HG03060 (cell line): ENCODE data around the gene TMC8.
A peak's percentile ranks its signal among the peaks of the same experiment; 100 is the strongest.
"Not testable (repeated sequence)": the region's sequence is repeated elsewhere in the genome, so short reads cannot be mapped to it uniquely, and the experiment has no call there.

Experiments used
- ATAC-seq: cut with Tn5 transposase; IDR thresholded peaks from one replicate; pipeline ENCODE4 v1.9.1; 2021; ENCODE audit warnings: low read depth, moderate number of reproducible peaks; ENCODE audit not compliant: unreplicated experiment

Gene TMC8

DNA sequence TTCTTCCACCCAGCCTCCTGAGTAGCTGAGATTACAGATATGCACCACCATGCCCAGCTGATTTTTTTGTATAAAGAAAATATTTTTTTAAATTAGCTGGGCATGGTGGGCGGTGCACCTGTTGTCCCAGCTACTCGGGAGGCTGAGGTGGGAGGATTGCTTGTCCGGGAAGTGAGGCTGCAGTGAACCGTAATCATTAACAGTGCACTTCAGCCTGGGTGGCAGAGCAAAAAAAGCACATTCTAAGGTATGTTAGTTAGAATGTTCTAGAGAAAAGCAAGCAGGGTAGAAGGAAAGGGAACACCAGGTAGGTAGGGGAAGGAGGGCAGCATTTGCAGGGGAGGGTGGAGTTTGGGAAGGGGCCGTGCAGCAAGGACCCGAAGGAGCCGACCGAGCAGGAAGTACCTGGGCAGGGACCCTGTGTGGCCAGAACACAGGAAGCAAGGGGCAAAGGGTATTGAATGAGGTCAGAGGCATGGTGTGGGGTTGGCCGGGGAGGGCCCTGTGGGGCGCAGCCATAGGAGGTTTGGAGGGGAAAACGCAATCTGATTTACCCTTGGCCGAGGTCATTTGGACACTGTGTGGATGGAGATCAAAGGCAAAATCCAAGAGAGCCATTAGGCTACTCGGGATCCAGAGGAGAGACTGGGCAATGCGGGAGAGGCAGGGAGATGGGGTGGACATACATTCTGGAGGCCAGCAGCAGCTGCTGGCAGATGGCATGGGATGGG is 17.9 kb downstream of the TMC8 start:
- no peak for ATAC-seq

DNA sequence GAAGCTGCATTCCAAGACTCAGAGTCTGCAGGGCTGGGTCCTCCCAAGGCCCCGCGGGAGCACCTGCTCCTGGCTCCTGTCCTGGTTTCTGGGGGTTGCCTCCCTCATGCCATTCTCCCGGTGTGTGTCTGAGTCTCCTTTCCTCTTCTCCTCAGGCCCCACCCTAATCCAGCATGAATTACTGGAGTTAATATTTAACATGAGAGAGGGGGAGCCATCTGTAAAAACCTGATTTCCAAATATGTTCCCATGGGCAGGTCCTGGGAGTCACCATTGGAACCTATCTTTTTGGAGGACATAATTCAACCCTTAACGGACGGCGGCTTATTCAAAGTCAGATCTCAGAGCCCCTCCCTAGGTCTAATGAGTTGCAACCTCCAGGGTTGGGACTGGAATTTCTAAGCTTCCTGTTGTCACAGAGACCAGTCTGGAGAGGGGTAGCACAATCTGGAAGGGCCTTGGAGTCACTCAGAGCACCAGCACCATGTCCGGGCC is 21.0 kb downstream of the TMC8 start:
- ATAC-seq, result no peak

DNA sequence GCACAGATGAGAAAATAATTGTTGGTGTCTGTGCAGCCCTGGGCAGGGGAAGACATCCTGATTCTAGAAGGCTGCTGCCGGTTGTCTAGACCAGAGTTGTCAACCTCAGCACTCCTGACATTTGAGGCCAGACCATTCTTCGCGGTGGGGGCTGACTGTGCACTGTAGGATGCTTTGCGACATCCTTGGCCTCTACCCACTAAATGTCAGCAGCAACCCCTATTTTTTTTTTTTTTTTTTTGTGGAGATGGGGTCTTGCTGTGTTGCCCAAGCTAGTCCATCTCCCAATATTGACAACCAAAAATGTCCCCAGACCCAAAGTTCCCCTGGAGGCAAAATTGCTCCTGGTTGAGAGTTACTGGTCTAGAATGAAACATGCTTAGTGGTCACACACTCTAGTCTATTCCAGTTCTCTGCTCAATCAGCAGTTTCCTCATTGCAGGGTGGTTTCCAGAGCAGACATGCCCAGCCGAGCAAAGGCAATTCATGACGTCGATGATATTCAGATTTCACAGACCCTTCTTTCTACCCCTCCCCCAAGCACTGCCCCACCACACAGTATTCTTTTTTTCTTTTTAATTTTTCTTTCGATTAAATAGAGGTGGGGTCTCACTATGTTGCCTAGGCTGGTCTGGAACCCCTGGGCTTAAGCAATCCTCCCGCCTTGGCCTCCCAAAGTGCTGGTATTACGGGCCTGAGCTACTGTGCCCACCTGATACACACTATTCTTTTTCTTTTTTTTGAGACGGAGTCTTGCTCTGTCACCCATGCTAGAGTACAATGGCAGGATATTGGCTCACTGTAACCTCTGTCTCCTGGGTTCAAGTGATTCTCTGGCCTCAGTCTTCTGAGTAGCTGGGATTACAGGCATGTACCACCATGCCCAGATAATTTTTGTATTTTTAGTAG is 24.6 kb downstream of the TMC8 start:
- peak; percentile 33 for ATAC-seq

DNA sequence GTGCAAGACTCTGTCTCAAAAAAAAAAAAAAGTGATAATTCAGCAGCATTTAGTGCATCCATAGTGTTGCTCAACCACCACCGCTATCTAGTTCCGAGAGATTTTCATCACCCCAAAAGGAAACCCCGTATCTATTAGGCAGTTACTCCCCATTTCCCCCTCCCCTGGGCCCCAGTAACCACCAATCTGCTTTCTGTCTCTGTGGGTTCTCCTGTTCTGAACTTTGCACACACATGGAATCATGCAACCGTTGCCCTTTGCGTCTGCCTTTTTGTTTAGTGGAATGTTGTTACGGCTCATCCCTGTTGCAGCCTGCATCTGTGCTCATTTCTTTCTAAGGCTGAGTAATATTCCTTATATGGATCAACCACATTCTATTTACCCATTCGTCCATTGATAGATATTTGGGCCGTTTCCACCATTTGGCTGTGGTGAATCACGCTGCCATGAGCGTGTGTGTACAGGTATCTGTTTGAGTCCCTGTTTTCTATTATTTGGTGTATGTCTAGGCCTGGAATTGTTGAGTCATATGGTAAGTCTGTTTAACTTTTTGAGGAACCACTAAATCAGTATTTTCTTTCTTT is 29.1 kb downstream of the TMC8 start:
- no peak for ATAC-seq

DNA sequence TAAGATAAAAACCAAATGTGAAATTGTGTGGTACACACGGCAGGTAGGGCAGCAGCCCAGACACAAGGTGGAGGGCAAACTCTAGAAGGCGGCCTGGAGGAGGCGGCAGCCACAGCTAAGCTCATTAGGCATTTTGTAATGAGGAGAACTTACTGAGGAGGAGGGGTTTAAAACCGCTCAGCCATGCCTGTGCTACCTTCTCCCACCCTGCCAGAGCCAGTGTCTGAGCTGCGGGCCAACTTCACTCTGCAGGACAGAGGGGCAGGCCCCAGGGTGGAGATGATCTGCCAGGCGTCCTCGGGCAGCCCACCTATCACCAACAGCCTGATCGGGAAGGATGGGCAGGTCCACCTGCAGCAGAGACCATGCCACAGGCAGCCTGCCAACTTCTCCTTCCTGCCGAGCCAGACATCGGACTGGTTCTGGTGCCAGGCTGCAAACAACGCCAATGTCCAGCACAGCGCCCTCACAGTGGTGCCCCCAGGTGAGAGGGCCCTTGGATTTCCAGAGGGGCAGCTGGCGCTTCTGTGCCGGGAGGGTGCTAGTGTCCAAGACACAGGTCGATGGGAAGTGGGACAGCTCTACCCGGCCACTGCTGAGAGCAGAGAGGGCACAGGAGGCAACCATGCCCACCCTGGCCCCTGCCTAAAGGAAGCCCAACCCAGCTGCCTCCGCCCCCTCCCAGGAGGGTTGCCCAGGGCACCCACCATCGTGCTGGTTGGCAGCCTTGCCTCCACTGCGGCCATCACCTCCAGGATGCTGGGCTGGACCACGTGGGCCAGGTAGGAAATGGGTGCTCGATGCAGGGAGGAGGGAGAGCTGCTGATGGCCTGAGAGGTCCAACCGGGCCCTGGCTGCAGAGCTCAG is 33.5 kb downstream of the TMC8 start:
- no peak for ATAC-seq

DNA sequence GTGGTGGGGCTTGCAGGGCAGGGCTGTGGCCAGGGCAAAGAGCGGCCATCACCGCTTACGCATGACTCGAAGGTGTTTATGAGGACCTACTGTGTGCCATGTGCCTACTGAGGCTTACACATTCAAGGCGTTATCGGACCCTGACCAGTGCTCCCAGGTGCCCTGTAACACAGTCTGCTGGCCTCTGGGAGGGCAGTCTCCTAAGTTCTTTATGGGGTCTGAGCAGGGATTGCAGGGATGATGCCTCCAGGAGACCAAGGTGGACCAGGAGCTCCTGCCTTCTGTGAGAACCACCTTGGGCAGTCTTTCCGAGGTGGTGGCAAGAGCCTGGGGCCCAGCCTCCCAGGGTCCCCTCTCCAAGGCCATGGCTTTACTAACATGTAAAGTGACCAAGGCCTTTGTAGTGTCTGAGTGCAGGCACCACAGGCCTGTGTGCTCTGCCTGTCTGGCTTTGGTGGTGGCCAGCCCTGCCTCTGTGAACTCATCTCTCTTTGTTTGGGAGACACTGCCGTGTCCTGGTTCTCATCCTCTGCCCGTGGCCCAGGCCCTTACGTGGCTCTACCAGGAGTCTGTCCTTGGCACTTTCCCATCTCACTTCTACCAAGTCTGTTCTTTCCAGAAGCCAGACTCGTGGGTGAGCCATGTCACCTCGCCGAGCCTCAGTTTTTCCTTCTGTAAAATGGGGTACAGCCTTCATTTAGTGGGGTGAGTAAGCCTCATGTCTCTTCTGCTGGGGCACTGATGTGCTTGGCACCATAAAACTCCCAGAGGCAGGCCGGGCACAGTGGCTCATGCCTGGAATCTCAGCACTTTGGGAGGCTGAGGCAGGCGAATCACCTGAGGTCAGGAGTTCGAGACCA is 34.4 kb downstream of the TMC8 start:
- no peak for ATAC-seq

DNA sequence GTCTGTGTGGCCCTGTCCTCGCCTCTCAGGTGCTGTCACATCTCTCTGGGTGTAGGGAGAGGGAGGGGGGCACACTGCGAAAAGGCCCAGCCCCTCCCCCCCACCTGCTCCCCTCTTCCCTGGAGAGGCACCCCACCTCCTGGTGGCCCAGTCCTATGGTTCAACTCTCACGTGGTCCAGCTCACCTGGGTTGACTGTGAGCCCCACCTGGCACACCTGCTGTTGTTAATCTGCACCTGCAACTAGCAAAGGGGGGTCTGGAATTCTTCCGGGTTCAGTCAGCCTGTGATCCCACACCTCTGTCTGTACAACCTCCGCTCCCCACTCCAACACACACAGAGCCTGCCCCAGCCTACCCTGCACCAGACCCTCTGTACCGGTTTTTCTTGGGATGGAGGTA is 35.8 kb downstream of the TMC8 start:
- no peak for ATAC-seq

DNA sequence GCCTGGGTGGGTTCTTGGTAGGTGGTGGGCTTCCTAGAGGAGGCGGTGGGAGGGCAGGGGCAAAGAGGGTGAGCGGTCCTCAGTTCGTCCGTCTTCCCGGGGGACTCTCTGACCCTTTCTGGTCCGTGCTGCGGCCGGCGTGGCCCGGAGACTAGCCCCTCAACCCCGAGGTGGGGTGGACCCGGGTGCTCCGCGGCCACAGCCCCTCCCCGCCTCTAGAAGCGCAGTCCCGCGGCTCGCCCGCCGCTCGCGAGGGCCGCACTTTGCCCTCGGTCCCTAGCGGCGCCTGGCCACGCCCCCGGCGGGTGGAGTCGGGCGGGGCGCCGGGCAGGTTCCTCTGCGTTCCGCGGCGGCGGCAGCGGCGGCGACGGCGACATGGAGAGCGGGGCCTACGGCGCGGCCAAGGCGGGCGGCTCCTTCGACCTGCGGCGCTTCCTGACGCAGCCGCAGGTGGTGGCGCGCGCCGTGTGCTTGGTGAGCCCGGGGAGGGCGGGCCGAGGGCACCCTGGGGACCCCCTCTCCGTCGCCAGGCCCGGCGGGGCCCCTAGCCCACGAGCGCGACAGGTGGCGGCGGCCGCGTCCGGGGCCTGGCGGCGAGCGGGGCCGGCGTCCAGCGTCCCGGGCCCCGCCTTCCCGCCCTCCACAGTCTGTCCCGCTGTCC is 37.8 kb downstream of the TMC8 start, which contains the start of gene SYNGR2:
SYNGR2 (plus strand) TSS at position 340 of the 661 bp plus-strand sequence; CDS start at position 376, 36 bp downstream.
- ATAC-seq, result no peak

DNA sequence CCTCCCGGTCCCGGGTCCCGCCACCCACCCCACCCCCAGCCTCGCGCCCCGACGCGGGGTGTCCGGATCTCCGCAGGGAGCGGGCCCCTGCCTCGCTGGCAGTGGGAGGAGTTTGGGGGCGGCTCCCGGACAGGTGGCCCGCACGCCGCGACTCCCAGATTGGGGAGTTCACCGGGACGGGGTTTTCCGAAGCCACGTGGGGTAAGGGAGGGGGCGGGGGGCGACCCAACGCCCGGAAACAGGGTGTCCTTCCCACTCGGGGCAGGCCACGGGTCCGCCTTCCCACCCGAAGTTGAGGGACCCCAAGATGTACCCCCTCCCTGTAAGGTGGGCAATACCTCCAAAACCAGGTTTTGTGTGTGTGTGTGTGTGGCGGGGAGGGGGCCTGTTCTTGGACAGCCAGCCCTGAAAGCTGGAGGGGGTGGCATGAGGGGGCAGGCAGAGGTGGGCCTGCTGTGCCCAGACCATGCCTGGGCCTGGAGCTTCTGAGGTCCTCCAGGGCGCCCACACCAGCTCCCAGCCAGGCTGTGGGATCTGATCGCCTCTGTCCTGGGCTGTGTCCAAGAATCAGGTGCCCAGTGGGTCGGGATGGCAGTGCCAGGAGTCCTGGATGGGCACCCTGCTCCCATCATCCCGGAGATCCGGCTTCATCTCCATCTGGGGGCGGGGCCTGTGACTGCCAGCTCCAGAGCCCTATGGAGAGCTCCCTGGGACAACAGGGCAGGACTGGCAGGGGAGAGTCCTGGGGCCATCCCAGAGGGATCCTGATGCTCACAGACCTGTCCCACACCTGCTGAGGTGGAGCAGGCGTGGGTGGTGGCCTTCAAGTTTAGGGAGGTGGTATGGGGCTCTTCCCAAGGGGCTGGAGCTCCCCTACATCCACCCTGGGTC is 38.6 kb downstream of the TMC8 start:
- no peak for ATAC-seq

DNA sequence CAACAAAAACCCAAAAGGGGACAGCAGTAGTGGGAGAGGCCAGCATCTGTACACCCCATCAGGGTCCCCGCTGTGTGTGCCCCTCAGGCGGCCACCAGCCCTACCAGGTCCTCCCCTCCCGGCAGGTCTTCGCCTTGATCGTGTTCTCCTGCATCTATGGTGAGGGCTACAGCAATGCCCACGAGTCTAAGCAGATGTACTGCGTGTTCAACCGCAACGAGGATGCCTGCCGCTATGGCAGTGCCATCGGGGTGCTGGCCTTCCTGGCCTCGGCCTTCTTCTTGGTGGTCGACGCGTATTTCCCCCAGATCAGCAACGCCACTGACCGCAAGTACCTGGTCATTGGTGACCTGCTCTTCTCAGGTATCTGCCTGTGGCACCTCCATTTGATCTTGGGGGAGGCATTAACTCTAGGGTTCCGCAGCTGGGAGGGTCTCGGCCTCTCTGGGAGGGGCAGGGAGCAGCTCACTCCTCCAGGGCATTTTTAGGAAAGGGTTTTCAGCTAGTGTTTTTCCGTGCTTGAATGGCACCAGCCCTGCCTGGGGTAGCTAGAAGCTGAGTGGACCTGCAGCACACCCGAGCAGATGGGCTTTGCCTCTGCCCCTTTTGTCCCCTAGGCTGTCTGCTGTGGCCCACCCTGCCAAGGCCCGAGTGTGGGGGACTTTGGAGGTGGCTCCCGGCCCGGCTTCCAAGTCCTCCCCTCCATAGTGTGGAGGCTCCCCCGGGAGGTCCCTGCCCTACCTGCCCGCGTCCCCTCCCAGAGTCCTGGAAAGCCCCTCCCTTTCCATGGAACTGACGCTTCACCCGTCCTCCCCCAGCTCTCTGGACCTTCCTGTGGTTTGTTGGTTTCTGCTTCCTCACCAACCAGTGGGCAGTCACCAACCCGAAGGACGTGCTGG is 40.4 kb downstream of the TMC8 start:
- no peak for ATAC-seq

DNA sequence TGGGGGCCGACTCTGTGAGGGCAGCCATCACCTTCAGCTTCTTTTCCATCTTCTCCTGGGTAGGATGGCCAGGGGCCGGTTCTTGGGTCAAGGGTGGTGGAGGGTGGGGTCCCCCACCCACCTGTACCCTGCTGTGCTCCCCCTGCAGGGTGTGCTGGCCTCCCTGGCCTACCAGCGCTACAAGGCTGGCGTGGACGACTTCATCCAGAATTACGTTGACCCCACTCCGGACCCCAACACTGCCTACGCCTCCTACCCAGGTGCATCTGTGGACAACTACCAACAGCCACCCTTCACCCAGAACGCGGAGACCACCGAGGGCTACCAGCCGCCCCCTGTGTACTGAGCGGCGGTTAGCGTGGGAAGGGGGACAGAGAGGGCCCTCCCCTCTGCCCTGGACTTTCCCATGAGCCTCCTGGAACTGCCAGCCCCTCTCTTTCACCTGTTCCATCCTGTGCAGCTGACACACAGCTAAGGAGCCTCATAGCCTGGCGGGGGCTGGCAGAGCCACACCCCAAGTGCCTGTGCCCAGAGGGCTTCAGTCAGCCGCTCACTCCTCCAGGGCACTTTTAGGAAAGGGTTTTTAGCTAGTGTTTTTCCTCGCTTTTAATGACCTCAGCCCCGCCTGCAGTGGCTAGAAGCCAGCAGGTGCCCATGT is 41.1 kb downstream of the TMC8 start:
- ATAC-seq, result not testable (repeated sequence)

DNA sequence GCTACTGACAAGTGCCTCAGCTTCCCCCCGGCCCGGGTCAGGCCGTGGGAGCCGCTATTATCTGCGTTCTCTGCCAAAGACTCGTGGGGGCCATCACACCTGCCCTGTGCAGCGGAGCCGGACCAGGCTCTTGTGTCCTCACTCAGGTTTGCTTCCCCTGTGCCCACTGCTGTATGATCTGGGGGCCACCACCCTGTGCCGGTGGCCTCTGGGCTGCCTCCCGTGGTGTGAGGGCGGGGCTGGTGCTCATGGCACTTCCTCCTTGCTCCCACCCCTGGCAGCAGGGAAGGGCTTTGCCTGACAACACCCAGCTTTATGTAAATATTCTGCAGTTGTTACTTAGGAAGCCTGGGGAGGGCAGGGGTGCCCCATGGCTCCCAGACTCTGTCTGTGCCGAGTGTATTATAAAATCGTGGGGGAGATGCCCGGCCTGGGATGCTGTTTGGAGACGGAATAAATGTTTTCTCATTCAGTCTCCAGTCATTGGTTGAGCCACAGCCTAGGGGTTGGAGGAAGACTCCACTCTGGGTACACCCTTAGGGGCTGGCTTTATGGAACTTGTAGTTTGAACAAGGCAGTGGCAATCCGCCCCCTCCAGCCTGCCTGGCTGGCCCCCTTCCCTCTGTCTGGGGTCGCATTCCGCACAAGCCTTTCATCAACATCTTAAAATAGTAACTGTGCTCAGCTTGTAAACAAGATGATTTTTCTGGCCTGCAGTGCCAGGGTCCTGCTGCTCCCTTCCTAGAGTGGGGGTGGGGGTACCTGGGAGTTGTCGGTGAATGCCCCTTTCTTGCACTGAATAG is 41.9 kb downstream of the TMC8 start:
- ATAC-seq, result no peak

DNA sequence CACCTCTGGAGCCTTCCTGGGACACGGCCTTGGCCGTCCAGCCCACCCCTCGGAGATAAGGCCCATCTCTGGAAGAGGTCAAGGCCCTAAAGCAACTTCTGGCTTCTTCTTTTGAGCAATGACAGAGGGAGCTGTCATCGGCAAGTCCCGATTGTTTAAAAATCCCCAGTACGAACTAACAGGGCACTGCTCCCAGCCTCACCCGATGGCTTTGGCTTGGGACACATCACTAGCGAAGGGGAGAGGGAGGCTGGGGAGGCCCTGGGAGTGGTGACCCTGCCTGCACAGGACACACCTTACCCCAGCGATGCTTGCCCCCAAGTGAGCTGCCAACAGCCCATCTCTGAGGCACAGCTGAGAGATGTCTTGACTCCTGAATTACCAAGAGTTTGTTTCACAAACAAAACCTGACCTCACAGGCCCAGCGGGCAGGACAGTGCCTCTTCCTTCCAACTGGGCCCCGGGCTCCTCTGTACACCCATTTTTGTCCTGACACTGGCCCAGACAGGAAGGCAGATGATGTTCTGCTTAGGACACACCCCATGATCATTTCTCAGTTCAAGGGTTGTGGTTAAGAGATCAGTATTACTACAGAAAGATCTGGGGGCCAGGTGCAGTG is 42.6 kb downstream of the TMC8 start:
- no peak for ATAC-seq

DNA sequence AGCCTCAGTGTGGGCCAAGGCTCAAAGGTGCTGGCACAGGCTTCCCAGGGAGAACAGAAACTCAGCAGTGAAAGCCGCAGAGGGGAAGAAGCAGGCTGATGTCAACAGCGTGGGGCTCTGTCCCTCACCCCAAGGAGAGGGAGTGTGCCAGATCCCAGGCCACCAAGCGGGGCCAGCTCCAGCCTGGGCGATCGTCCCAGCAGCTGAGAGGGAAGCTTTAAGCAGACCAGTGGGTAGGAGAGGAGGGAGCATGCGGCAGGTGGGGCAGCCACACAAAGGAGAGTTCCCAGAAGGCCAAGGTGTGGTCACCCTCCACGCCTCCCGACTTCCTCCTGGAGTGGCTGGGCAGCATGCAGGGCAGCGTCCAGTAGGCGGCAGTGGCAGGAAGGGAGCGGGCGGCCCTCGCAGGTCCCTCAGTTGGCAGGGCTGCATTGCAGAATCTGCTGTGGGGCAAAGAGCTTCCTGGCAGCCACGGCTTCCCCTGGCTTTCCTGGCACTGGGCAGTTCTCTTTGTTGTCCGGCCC is 43.8 kb downstream of the TMC8 start:
- ATAC-seq, result no peak
